Measurements from ENCODE around the gene SCARF2. TPM values are rescaled to one million over a fixed set of nuclear protein-coding genes. Genes with fewer than 3 reads are reported as not detected.

Gene SCARF2
- total and polyA plus RNA-seq, 4 donors = 0.15 to 2.0 (median 1.7) TPM

- Histone ChIP-seq H3K27me3 (ENCODE audit: control insufficient read depth in 4 of 4, insufficient read depth in 4 of 4, low read length in 3 of 4) (no peaks in the 10 kb centered on the region), H3K4me3 (ENCODE audit: low read depth in 1 of 3, low read length in 3 of 3) (peak within 1 kb of the TSS; percentile 43 to 75 (median 70)), H3K36me3 (ENCODE audit: control insufficient read depth in 4 of 4, insufficient read depth in 3 of 4, low read depth in 1 of 4, low read length in 3 of 4) (no peaks in the 10 kb centered on the region), H3K9ac (ENCODE audit: low read depth in 1 of 2, low read length in 2 of 2) (peak within 1 kb of the TSS in 1 of 2 donors; percentile 15), H3K27ac (ENCODE audit: low read depth in 1 of 2, low read length in 2 of 2) (peak within 1 kb of the TSS; percentile 17 to 61), H3K4me1 (ENCODE audit: control insufficient read depth in 4 of 4, insufficient read depth in 4 of 4, low read length in 3 of 4) (peaks cover 4 to 23% (median 15%) of the 10 kb centered on the region in 4 donors), H3K9me3 (ENCODE audit: control insufficient read depth in 4 of 4, low read length in 3 of 4) (no peaks in the 10 kb centered on the region)
- DNase-seq (ENCODE audit: low spot score) = peak; percentile 76
- 2% methylated on average over 71 of the region's 71 CpGs for WGBS
- TF ChIP-seq MAX (IDR thresholded peaks at IDR 0.05) (peak; percentile 53), HNF4G (IDR thresholded peaks at IDR 0.05) (no peak), SP1 (IDR thresholded peaks at IDR 0.05) (peak; percentile 45), YY1 (IDR thresholded peaks at IDR 0.05) (peak; percentile 96), RXRA (IDR thresholded peaks at IDR 0.05) (peak; percentile 12 to 52), GABPA (IDR thresholded peaks at IDR 0.05 in 1 of 2, conservative IDR thresholded peaks at IDR 0.05 in 1 of 2) (peak in 1 of 2 donors; percentile 58), ZBTB33 (IDR thresholded peaks at IDR 0.05) (no peak), TAF1 (conservative IDR thresholded peaks at IDR 0.05) (peak; percentile 87)
Observed at GRCh38 chr22:20393705-20394476, 43.7 kb downstream of the SCARF2 start, which contains the start of gene ZNF74. TSS of gene ZNF74 (plus strand) at chr22:20394151. CDS start at chr22:20394629, 478 bp downstream.

GRCh38 chr22:20392983-20393704 is 44.5 kb downstream of the SCARF2 start:
- TF ChIP-seq MAX (IDR thresholded peaks at IDR 0.05) (no peak), SP1 (IDR thresholded peaks at IDR 0.05) (no peak), FOXA1 (IDR thresholded peaks at IDR 0.05) (no peak), EGR1 (IDR thresholded peaks at IDR 0.05; ENCODE audit: low read depth in 2 of 2) (no peak), YY1 (IDR thresholded peaks at IDR 0.05) (no peak), RAD21 (IDR thresholded peaks at IDR 0.05) (no peak), FOXA2 (IDR thresholded peaks at IDR 0.05) (no peak), RXRA (IDR thresholded peaks at IDR 0.05) (no peak), TAF1 (conservative IDR thresholded peaks at IDR 0.05) (no peak), HNF4A (conservative IDR thresholded peaks at IDR 0.05) (no peak), ATF3 (IDR thresholded peaks at IDR 0.05) (no peak), JUND (IDR thresholded peaks at IDR 0.05) (no peak), REST (IDR thresholded peaks at IDR 0.05) (no peak), GABPA (IDR thresholded peaks at IDR 0.05 in 1 of 2, conservative IDR thresholded peaks at IDR 0.05 in 1 of 2) (no peak), NR2F2 (IDR thresholded peaks at IDR 0.05) (no peak), ZBTB33 (IDR thresholded peaks at IDR 0.05) (no peak), CTCF (IDR thresholded peaks at IDR 0.05; ENCODE audit: low read depth, low read length, missing input control) (no peak)
- Histone ChIP-seq H3K27ac (ENCODE audit: low read depth in 1 of 2, low read length in 2 of 2) (peak overlapping the region in 1 of 2 donors; percentile 17), H3K9ac (ENCODE audit: low read depth in 1 of 2, low read length in 2 of 2) (no peak overlapping the region), H3K9me3 (ENCODE audit: control insufficient read depth in 4 of 4, low read length in 3 of 4) (no peaks in the 10 kb centered on the region), H3K4me1 (ENCODE audit: control insufficient read depth in 4 of 4, insufficient read depth in 4 of 4, low read length in 3 of 4) (peaks cover 4 to 23% (median 15%) of the 10 kb centered on the region in 4 donors), H3K4me3 (ENCODE audit: low read depth in 1 of 3, low read length in 3 of 3) (peak overlapping the region; percentile 43 to 75 (median 70)), H3K36me3 (ENCODE audit: control insufficient read depth in 4 of 4, insufficient read depth in 3 of 4, low read depth in 1 of 4, low read length in 3 of 4) (no peaks in the 10 kb centered on the region), H3K27me3 (ENCODE audit: control insufficient read depth in 4 of 4, insufficient read depth in 4 of 4, low read length in 3 of 4) (no peaks in the 10 kb centered on the region)
- no peak for DNase-seq (ENCODE audit: low spot score)
- 93% methylated on average over 23 of the region's 23 CpGs for WGBS
